Esophagus squamous epithelium (tissue), 4 donors: ENCODE data around the gene CYP21A2.
"Not testable (repeated sequence)": the region's sequence is repeated elsewhere in the genome, so short reads cannot be mapped to it uniquely, and the experiment has no call there.

Experiments used
- CTCF ChIP-seq, 6 experiments: fragments of 450-650 bp in 4 of 6; fragments of 200-600 bp in 2 of 6; sonication (generic) in 2 of 6; IDR thresholded peaks; one replicate each; pipeline ENCODE4 v1.5.1; 2016 to 2019; ENCODE audit warnings: antibody characterized with exemption in 6 of 6, mild to moderate bottlenecking in 4 of 6, moderate library complexity in 4 of 6
- POLR2A ChIP-seq, 4 donors: fragments of 450-650 bp; IDR thresholded peaks; one replicate each; pipeline ENCODE4 v1.6.1; 2017; ENCODE audit warnings: antibody characterized with exemption in 4 of 4, mild to moderate bottlenecking in 4 of 4, moderate library complexity in 3 of 4

- TF ChIP-seq CTCF, POLR2A (IDR thresholded peaks at IDR 0.05): not testable (repeated sequence)
These were observed 3.2 kb downstream of the CYP21A2 start for GRCh38 chr6:32041385-32041784.
